HG03103 (cell line): ENCODE results near the gene FNDC4.
"Not testable (repeated sequence)": the region's sequence is repeated elsewhere in the genome, so short reads cannot be mapped to it uniquely, and the experiment has no call there.

Experiments used
- ATAC-seq: cut with Tn5 transposase; IDR thresholded peaks from one replicate; pipeline ENCODE4 v1.9.1; 2021; ENCODE audit warnings: low read depth; ENCODE audit not compliant: unreplicated experiment

FNDC4 gene, protein sequence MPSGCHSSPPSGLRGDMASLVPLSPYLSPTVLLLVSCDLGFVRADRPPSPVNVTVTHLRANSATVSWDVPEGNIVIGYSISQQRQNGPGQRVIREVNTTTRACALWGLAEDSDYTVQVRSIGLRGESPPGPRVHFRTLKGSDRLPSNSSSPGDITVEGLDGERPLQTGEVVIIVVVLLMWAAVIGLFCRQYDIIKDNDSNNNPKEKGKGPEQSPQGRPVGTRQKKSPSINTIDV

GRCh38 chr2:27494944-27495554 lies at the start of gene FNDC4:
Gene FNDC4 (minus strand): TSS chr2:27495200. CDS start chr2:27494679, 521 bp downstream.
- no peak for ATAC-seq

DNA sequence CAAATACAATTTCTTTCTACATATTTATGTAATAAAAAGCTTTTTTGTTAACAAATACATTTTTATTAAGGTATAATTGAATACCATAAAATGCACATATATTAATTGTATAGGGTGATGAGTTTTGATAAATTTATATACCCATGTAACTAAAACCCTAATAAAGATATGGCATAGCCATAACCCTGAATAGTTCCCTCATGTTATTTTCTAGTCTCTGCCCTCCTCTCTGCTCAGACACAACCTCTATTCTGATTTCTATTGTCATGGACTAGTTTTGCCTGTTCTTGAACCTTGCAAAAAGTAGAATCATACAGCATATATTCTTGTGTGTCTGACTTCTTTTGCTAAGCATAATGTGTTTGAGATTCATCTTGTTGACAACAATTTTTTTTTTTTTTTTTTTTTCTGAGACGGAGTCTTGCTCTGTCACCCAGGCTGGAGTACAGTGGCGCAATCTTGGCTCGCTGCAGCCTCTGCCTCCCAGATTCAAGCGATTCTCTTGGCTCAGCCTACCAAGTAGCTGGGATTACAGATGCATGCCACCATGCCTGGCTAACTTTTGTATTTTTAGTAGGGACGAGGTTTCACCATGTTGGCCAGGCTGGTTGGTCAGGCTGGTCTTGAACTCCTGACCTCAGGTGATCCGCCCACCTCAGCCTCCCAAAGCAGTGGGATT lies 49.3 kb upstream of the FNDC4 start:
- no peak for ATAC-seq

- not testable (repeated sequence) for ATAC-seq
Observed at GRCh38 chr2:27539649-27540048, 44.6 kb upstream of the FNDC4 start.

GRCh38 chr2:27538839-27539450 lies 43.9 kb upstream of the FNDC4 start:
- ATAC-seq: not testable (repeated sequence)

DNA sequence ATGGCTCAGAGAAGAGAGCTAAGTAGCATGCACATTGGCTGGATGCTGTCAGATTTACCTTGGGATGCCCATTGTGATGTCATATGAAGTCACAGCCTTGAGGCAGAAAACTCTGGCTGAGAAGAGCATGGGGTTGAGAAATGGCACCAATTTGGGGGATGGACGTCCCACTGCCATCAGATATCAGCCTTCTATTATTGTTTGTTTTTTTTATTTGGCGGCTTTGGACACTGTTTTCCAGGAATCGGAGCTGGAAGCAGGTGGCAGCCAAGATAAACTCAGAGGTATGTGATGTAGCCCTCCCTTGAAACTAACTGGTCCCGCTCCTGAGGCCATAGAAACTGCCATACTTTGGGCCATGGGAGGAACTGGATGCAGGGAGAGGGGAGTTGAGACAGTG lies 42.3 kb upstream of the FNDC4 start:
- ATAC-seq: no peak

DNA sequence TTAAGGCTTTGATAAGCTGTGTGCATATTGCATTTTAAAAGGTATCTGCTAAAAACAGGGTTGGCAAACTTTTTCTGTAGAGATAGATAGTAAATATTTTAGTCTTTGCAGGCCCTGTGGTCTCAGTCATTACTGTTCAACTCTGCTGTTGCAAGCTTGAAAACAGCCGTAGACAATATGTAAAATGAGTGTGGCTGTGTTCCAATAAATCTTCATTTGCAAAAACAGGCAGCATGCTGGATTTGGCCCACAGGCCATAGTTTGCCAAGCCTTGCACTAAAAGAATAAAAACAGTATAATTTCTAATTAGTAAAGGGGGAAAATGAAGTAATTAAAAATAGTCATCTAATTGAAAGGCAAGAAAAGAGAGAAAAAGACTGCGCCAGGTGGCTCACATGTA lies 37.0 kb upstream of the FNDC4 start:
- no peak for ATAC-seq

DNA sequence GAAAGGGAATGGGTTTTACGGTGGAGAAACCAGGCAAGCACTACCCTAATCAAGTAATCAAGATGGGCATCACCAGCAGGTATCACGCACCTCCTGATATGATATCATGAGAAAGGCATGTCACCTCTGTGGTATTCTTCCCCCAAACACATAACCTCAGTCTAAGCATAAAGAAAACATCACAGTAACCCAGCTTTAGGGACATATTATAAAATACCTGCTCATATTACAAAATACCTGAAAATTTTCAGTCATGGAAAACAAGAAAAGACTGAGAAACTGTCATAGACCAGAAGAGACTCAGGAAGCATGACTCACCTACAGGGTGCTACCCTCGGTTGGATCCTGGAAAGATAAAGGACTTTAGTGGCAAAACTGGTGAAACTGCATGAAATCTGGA lies 32.2 kb upstream of the FNDC4 start:
- ATAC-seq: no peak

DNA sequence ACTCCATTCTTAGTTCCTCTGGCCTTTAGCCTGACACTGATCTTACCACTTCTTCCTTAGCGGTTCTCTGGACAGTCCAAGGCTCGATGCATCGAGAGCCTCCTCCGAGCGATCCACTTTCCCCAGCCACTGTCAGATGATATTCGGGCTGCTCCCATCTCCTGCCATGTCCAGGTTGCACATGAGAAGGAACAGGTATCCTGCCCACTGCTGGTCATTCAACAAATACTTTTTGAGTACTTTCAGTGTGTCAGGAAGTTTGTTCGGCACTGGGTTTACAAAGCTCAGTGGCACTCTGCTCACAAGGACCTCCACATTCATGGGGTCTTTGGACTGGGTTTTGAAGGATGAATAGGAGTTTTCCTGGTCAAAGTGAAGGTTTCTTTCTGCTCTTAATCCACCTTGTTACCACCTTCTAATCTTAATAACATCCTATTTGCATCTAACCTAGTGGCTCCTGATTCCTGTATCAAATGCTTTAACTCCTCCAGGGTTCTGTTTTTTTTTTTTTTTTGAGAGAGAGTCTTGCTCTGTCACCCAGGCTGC lies 27.5 kb upstream of the FNDC4 start:
- ATAC-seq: no peak

DNA sequence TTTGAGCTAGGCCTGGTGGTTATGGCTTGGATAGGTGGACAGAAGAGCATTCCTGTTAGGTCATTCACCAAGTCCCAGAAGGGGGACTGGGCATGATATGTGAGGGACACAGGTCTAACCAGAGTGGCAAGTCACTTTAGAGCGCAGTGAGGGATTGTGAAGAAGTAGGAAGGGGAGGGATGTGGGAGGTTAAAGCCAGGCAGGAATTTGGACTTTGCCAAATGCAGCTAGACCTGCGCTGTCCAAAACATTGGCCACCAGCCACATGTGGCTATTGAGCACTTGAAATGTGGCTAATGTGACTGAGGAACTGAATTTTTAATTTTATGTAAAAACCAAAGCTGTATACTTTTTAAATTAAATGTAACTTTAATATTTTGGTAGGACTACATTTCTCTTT lies 25.3 kb upstream of the FNDC4 start:
- no peak for ATAC-seq

GRCh38 chr2:27518782-27519113 lies 23.7 kb upstream of the FNDC4 start:
- no peak for ATAC-seq

- no peak for ATAC-seq
Observed at GRCh38 chr2:27518113-27518781, 23.2 kb upstream of the FNDC4 start.

DNA sequence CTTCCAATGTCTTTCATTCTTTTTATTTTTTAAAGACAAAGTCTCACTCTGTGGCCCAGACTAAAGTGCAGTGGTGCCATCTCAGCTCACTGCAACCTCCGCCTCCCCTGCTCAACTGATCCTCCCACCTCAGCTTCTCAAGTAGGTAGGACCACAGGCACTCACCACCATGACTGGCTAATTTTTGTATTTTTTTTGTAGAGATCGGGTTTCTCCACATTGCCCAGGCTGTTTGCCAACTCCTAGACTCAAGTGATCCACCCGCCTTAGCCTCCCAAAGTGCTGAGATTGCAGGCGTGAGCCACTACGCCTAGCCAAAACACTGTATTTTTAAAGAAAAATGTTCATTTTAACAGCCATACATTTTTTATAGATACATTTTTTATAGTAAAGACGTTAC lies 14.3 kb upstream of the FNDC4 start:
- ATAC-seq: no peak

GRCh38 chr2:27507293-27507692 lies 12.3 kb upstream of the FNDC4 start:
- no peak for ATAC-seq

GRCh38 chr2:27506587-27506986 lies 11.6 kb upstream of the FNDC4 start:
- no peak for ATAC-seq

DNA sequence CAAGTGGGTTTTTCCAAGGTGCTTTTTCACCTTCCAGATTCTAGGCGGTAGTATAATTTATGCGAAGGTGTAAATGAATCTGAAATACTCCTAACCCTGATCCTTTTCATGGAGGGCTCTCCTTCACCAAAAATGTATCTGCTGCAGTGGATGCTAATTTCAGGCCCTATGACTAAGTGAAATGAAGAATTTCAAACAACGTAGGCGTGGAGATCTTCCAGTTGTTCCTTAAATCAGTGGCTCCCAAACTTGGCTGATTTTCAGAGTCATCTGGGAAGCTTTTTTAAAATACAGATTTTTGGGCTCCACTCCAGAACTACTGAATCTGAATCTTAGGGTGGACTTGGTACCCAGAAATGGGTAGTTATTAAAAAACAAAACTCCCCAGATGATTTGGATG lies 7.1 kb upstream of the FNDC4 start:
- ATAC-seq: no peak

DNA sequence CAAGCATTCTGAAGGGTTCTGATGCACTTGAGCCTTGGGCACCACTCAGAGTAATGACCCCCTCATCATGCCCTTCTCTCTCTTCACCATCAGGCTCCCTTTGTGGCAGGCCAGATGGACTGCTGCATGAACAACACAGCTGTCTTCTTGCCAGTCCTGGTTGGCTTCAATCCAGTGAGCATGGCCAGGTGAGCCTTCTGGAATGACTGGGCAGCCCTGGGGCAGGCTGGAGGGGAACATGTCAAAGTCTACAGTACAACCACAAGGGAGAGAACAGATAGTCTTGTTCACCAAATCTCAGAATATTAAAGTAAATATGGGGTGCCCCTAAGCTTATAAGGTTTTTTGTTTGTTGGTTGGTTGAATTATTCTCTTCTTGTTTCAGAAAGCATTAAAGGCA lies 6.0 kb upstream of the FNDC4 start:
- ATAC-seq: no peak

DNA sequence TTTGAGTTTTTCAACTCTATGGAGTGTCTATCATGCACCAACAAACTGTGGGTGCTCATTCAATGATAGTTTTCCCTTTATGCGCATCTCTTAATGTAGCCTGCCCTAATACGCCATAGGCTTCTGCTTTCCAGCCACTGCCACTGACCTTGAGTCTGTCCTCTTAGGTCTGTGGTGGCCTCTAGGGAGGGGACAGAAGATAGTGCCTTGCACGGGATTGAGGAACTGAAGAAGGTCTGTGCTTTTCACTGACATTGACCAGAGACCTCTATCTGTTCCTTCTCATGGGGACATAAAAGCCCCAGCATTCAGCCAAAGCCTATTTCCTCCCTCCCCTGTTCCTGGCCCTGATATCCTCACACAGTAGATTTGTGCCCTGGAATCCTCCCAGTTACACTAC lies 4.0 kb upstream of the FNDC4 start:
- ATAC-seq: no peak

DNA sequence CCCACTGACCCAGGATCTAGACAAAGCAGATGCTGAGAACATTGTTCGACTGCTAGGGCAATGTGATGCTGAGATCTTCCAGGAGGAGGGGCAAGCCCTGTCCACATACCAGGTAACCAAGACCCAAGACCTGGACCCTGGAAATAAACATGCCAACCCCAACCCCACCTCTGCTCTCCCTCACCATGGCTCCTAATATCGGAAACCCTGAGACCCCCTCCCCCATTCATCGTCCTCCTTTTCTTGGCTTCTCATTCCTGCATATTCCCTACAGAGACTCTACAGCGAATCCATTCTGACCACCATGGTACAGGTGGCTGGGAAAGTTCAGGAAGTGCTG lies 2.3 kb upstream of the FNDC4 start:
- no peak for ATAC-seq

DNA sequence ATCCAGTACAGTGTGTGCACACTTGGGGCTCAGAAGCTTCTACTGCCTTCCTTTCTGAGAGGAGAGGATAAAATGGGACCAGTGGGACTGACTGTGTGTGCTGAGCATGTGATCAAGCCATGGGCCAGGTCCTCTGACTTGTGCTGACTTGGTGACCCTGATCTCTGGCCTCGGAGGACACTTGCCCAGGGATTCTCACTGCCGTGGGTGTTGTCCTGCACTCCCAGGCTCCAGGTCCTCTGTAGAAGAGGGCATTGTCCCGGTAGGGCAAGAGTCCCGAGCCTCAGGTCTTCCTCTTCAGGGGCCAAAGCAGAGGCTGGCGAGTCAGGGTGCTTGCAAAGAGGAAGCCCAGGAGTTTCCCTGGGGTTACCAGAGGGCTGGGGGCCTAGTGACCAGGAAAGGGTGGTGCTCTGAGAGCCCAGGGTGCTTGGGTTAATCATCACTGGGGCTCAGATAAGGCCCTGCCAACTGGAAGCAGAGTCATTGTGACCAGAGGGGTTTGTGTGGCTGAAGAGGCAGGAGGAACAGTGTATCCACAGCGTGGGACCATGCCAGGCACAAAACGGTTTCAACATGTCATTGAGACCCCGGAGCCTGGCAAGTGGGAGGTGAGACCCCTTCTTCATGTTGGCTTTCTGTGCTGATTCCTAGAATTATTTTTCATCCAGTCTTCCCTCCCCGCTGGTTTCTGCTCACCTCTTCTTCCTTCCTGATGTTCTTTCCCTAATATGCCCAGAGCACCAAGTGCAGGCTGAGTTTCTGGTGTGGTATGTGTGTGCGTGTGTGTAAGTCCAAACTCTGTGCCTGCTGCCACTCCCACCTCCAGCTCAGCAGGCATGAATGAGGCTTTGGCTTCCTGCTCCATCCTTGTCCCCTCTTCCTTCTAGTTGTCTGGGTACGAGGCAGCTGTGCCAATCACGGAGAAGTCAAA lies 1.6 kb upstream of the FNDC4 start, which contains the start of gene GCKR:
Gene GCKR, plus strand, starts transcription at position 483 of the 931 bp plus-strand sequence. Its CDS starts 66 bp downstream, at position 549.
- no peak for ATAC-seq

- ATAC-seq: no peak
Observed at GRCh38 chr2:27495840-27496356, 898 bp upstream of the FNDC4 start.
